Mesothelial cell of epicardium (in vitro differentiated cells): ENCODE results near the gene TLNRD1. TPM values are rescaled to one million over a fixed set of nuclear protein-coding genes. Genes with fewer than 3 reads are reported as not detected.
A peak's percentile ranks its signal among the peaks of the same experiment; 100 is the strongest.
"Not testable (repeated sequence)": the region's sequence is repeated elsewhere in the genome, so short reads cannot be mapped to it uniquely, and the experiment has no call there.

ENCODE experiments used
- DNase-seq, 2 experiments: peaks; one replicate each; pipeline ENCODE4 v3.0.0; 2021; ENCODE audit warnings: low spot score in 2 of 2; ENCODE audit not compliant: unreplicated experiment in 2 of 2
- H3K27ac Mint-ChIP-seq: 2 replicates; pipeline ENCODE4 v1.8.0; 2021; ENCODE audit warnings: mixed read lengths
- H3K27me3 Mint-ChIP-seq: 2 replicates; pipeline ENCODE4 v1.8.0; 2021; ENCODE audit warnings: low read depth, mixed read lengths
- H3K36me3 Mint-ChIP-seq: 2 replicates; pipeline ENCODE4 v1.8.0; 2021; ENCODE audit warnings: mixed read lengths
- H3K4me1 Mint-ChIP-seq: 2 replicates; pipeline ENCODE4 v1.8.0; 2021; ENCODE audit warnings: mixed read lengths
- H3K4me3 Mint-ChIP-seq: 2 replicates; pipeline ENCODE4 v1.8.0; 2021; ENCODE audit warnings: mild to moderate bottlenecking, moderate library complexity, mixed read lengths
- H3K9me3 Mint-ChIP-seq: 2 replicates; pipeline ENCODE4 v1.8.0; 2021; ENCODE audit warnings: mixed read lengths
- total RNA-seq: library from RNA; stranded (reverse); gene quantifications from 3 replicates; pipeline ENCODE4 v1.2.1, GENCODE V29; 2021
- TF ChIP-seq, protein P1 (sequence below): fragments of 200-600 bp; sonication (generic); IDR thresholded peaks from one replicate; pipeline ENCODE4 v1.5.0; 2021; ENCODE audit warnings: antibody characterized with exemption; ENCODE audit not compliant: unreplicated experiment

The TLNRD1 gene
- total RNA-seq, 1 donor from 2014 or later: 13.0 TPM

GRCh38 chr15:80957556-80957955, 43.2 kb upstream of the TLNRD1 start:
- TF ChIP-seq, protein P1, sequence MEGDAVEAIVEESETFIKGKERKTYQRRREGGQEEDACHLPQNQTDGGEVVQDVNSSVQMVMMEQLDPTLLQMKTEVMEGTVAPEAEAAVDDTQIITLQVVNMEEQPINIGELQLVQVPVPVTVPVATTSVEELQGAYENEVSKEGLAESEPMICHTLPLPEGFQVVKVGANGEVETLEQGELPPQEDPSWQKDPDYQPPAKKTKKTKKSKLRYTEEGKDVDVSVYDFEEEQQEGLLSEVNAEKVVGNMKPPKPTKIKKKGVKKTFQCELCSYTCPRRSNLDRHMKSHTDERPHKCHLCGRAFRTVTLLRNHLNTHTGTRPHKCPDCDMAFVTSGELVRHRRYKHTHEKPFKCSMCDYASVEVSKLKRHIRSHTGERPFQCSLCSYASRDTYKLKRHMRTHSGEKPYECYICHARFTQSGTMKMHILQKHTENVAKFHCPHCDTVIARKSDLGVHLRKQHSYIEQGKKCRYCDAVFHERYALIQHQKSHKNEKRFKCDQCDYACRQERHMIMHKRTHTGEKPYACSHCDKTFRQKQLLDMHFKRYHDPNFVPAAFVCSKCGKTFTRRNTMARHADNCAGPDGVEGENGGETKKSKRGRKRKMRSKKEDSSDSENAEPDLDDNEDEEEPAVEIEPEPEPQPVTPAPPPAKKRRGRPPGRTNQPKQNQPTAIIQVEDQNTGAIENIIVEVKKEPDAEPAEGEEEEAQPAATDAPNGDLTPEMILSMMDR: no peak
- Mint-ChIP-seq H3K27ac (no peak overlapping the region), H3K4me1 (peaks cover 16% of the 10 kb centered on the region), H3K4me3 (no peak overlapping the region), H3K27me3 (no peaks in the 10 kb centered on the region), H3K36me3 (peaks cover 25% of the 10 kb centered on the region), H3K9me3 (peaks cover 3% of the 10 kb centered on the region)
- no peak for DNase-seq

- no peak overlapping the region for H3K27ac Mint-ChIP-seq
- peaks cover 5% of the 10 kb centered on the region for H3K9me3 Mint-ChIP-seq
- H3K27me3 Mint-ChIP-seq: no peaks in the 10 kb centered on the region
- DNase-seq: no peak
- peaks cover 29% of the 10 kb centered on the region for H3K36me3 Mint-ChIP-seq
- peaks cover 12% of the 10 kb centered on the region for H3K4me1 Mint-ChIP-seq
- TF ChIP-seq, protein P1: no peak
- no peak overlapping the region for H3K4me3 Mint-ChIP-seq
These were observed 42.7 kb upstream of the TLNRD1 start for GRCh38 chr15:80957976-80958375.

- TF ChIP-seq, protein P1: no peak
- no peak overlapping the region for H3K4me3 Mint-ChIP-seq
- peaks cover 8% of the 10 kb centered on the region for H3K9me3 Mint-ChIP-seq
- peaks cover 32% of the 10 kb centered on the region for H3K36me3 Mint-ChIP-seq
- no peaks in the 10 kb centered on the region for H3K27me3 Mint-ChIP-seq
- H3K27ac Mint-ChIP-seq: no peak overlapping the region
- DNase-seq: no peak
- peaks cover 2% of the 10 kb centered on the region for H3K4me1 Mint-ChIP-seq
These were observed 41.8 kb upstream of the TLNRD1 start for GRCh38 chr15:80958818-80959495.

DNA sequence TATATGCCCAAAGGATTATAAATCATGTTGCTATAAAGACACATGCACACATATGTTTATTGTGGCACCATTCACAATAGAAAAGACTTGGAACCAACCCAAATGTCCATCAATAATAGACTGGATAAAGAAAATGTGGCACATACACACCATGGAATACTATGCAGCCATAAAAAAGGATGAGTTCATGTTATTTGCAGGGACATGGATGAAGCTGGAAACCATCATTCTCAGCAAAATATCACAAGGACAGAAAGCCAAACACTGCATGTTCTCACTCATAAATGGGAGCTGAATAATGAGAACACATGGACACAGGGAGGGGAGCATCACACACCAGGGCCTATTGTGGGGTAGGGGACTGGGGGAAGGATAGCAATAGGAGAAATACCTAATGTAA, 35.3 kb upstream of the TLNRD1 start:
- not testable (repeated sequence) for H3K27me3 Mint-ChIP-seq, H3K4me3 Mint-ChIP-seq, H3K27ac Mint-ChIP-seq, DNase-seq
- Mint-ChIP-seq H3K36me3 (peaks cover 26% of the 10 kb centered on the region), H3K9me3 (peaks cover 20% of the 10 kb centered on the region), H3K4me1 (peaks cover 20% of the 10 kb centered on the region)

- peak overlapping the region; percentile 90 for H3K27ac Mint-ChIP-seq
- no peak for DNase-seq
These were observed 34.1 kb upstream of the TLNRD1 start for GRCh38 chr15:80966431-80967197.

More at GRCh38 chr15:80966431-80967197, 34.1 kb upstream of the TLNRD1 start:
- Mint-ChIP-seq H3K9me3 (peaks cover 20% of the 10 kb centered on the region), H3K27me3 (no peaks in the 10 kb centered on the region), H3K4me1 (peaks cover 20% of the 10 kb centered on the region), H3K4me3 (no peak overlapping the region), H3K36me3 (peaks cover 23% of the 10 kb centered on the region)
- TF ChIP-seq, protein P1: no peak
